ENCODE data around the gene ASTL. TPM values are rescaled to one million over a fixed set of nuclear protein-coding genes. Genes with fewer than 3 reads are reported as not detected.

The ASTL gene
- total RNA-seq, result 0.45 TPM in 1 of 2 replicates, not detected in the other

GRCh38 chr2:96138179-96139145 lies at the start of gene ASTL:
Gene ASTL (minus strand): TSS chr2:96138502. CDS start chr2:96138436, 66 bp downstream.
- intact Hi-C loops (cut with micrococcal nuclease), result loop anchor here (1.0 kb wide), 1 partner anchor 36 kb away; no protein-coding TSS in a partner anchor

- intact Hi-C loops (cut with micrococcal nuclease), result no loop called here
These were observed 48.3 kb upstream of the ASTL start for GRCh38 chr2:96186562-96186961.

- intact Hi-C loops (cut with micrococcal nuclease), result no loop called here
These were observed 47.2 kb upstream of the ASTL start for GRCh38 chr2:96185516-96185915.

GRCh38 chr2:96184989-96185388 lies 46.7 kb upstream of the ASTL start:
- intact Hi-C loops (cut with micrococcal nuclease), result no loop called here

GRCh38 chr2:96184188-96184587 lies 45.9 kb upstream of the ASTL start:
- intact Hi-C loops (cut with micrococcal nuclease), result no loop called here

GRCh38 chr2:96181529-96181928 lies 43.2 kb upstream of the ASTL start:
- intact Hi-C loops (cut with micrococcal nuclease), result no loop called here

- intact Hi-C loops (cut with micrococcal nuclease), result no loop called here
These were observed 42.2 kb upstream of the ASTL start for GRCh38 chr2:96180521-96180920.

- intact Hi-C loops (cut with micrococcal nuclease), result no loop called here
These were observed 41.7 kb upstream of the ASTL start for GRCh38 chr2:96180002-96180401.

- intact Hi-C loops (cut with micrococcal nuclease), result loop anchor here (10.0 kb wide), 1 partner anchor 152 kb away; no protein-coding TSS in a partner anchor
These were observed 38.4 kb upstream of the ASTL start for GRCh38 chr2:96176661-96177060.

GRCh38 chr2:96175951-96176350 lies 37.6 kb upstream of the ASTL start:
- intact Hi-C loops (cut with micrococcal nuclease), result loop anchor here (10.0 kb wide), 1 partner anchor 151 kb away; no protein-coding TSS in a partner anchor

GRCh38 chr2:96174251-96175144 lies 36.2 kb upstream of the ASTL start:
- intact Hi-C loops (cut with micrococcal nuclease), result loop anchor here (1.0 to 10.0 kb wide), 3 partner anchors 36 to 180 kb away; partner anchors contain the start of gene ASTL

GRCh38 chr2:96171831-96172230 lies 33.5 kb upstream of the ASTL start:
- intact Hi-C loops (cut with micrococcal nuclease), result loop anchor here (10.0 kb wide), 1 partner anchor 147 kb away; no protein-coding TSS in a partner anchor

GRCh38 chr2:96170626-96171025 lies 32.3 kb upstream of the ASTL start:
- intact Hi-C loops (cut with micrococcal nuclease), result loop anchor here (10.0 kb wide), 1 partner anchor 146 kb away; no protein-coding TSS in a partner anchor

GRCh38 chr2:96169868-96170507 lies 31.7 kb upstream of the ASTL start:
- intact Hi-C loops (cut with micrococcal nuclease), result loop anchor here (10.0 kb wide), 1 partner anchor 145 kb away; no protein-coding TSS in a partner anchor

- intact Hi-C loops (cut with micrococcal nuclease), result no loop called here
These were observed 29.2 kb upstream of the ASTL start for GRCh38 chr2:96167407-96168013.

GRCh38 chr2:96164459-96165184 lies 26.3 kb upstream of the ASTL start:
- intact Hi-C loops (cut with micrococcal nuclease), result loop anchor here (1.0 kb wide), 1 partner anchor 19 kb away; the partner anchor contains the start of gene DUSP2

GRCh38 chr2:96163768-96164429 lies 25.6 kb upstream of the ASTL start:
- intact Hi-C loops (cut with micrococcal nuclease), result loop anchor here (1.0 kb wide), 1 partner anchor 19 kb away; the partner anchor contains the start of gene DUSP2

GRCh38 chr2:96163415-96163767 lies 25.1 kb upstream of the ASTL start:
- intact Hi-C loops (cut with micrococcal nuclease), result no loop called here

GRCh38 chr2:96161898-96162297 lies 23.6 kb upstream of the ASTL start:
- intact Hi-C loops (cut with micrococcal nuclease), result no loop called here

Data from T-helper 2 cell treated with Interferon-gamma antibody and Interleukin-4, amounts not matched to agents 100 ng/mL and 5 ng/mL, for 36 hours (primary cell).